GM21529 (cell line): ENCODE results near the gene CCDC9.
"Not testable (repeated sequence)": the region's sequence is repeated elsewhere in the genome, so short reads cannot be mapped to it uniquely, and the experiment has no call there.

Experiments used
- ATAC-seq: cut with Tn5 transposase; IDR thresholded peaks from one replicate; pipeline ENCODE4 v1.9.1; 2021; ENCODE audit not compliant: unreplicated experiment

The CCDC9 gene

GRCh38 chr19:47258895-47259555 is 2.7 kb downstream of the CCDC9 start:
- ATAC-seq: no peak

GRCh38 chr19:47260476-47260875 is 4.2 kb downstream of the CCDC9 start:
- no peak for ATAC-seq

GRCh38 chr19:47261946-47262793 is 5.8 kb downstream of the CCDC9 start:
- ATAC-seq: peak; percentile 74

DNA sequence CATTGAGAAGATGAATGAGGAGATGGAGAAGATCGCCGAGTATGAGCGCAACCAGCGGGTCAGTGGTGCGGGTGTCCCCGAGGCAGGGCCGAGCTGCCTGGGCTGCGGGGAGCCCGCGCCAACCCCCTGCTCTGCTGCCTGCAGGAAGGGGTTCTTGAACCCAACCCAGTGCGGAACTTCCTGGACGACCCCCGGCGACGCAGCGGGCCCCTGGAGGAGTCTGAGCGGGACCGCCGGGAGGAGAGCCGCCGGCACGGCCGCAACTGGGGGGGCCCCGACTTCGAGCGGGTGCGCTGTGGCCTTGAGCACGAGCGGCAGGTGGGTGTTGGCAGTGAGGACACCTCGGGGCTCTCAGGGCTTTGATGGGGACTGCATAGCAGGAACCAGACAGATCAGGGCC is 8.3 kb downstream of the CCDC9 start:
- no peak for ATAC-seq

- no peak for ATAC-seq
Measured at GRCh38 chr19:47266401-47266941, 10.1 kb downstream of the CCDC9 start.

GRCh38 chr19:47267350-47267759 is 11.0 kb downstream of the CCDC9 start:
- ATAC-seq: no peak

GRCh38 chr19:47268028-47268427 is 11.7 kb downstream of the CCDC9 start:
- ATAC-seq: no peak

DNA sequence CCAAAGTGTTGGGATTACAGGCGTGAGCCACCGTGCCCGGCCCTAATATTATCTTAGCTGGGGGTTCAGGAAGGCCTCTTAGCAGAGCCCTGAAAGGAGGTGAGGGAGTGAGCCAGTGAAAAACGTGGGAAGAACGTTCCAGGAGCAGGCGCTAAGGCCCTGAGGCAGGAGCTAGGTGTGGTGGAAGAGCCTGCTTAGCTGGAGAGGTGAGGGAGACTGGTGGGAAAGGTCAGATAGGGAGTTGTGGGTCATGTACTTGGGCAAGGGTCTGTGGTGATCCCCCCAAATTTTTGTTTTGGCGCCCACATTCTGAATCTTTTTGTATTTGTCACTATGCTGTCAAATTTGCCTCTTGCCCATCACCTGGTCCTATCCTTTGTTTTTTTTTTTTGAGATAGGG is 13.3 kb downstream of the CCDC9 start:
- no peak for ATAC-seq

DNA sequence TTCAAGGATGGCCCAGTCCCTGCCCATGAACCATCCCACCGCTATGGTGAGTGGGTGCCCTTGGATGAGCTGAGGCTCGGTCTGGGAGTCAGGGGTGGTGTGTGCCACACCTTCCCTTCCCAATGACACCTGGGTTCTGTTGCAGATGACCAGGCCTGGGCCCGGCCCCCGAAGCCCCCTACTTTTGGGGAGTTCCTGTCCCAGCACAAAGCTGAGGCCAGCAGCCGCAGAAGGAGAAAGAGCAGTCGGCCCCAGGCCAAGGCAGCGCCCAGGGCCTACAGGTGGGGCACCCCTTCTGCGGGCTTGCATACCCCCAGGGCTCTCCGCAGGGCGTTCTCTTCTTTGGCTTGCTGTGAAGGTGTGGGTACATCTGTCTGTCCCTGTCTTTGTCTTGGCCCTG is 14.1 kb downstream of the CCDC9 start:
- ATAC-seq: no peak

DNA sequence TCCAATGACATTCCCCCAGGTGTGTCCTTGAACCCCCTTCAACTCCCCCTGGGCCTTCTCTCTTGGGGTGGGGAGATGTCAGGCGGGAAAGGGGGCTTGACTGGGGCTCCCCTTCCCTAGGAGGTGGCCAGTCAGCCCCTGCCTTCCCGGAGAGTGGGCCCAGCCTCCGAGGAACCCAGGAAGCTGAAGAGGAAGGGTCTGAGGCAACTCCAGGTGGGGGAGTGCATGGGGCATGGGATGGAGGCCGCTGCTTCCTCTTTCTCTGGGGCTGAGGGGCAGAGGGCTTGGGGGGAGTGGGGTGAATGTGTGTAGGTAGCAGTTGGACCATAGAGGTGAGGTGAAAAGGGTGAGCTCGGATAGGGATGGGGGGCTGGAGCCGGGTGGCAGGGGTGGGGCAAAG is 15.6 kb downstream of the CCDC9 start:
- ATAC-seq: no peak

DNA sequence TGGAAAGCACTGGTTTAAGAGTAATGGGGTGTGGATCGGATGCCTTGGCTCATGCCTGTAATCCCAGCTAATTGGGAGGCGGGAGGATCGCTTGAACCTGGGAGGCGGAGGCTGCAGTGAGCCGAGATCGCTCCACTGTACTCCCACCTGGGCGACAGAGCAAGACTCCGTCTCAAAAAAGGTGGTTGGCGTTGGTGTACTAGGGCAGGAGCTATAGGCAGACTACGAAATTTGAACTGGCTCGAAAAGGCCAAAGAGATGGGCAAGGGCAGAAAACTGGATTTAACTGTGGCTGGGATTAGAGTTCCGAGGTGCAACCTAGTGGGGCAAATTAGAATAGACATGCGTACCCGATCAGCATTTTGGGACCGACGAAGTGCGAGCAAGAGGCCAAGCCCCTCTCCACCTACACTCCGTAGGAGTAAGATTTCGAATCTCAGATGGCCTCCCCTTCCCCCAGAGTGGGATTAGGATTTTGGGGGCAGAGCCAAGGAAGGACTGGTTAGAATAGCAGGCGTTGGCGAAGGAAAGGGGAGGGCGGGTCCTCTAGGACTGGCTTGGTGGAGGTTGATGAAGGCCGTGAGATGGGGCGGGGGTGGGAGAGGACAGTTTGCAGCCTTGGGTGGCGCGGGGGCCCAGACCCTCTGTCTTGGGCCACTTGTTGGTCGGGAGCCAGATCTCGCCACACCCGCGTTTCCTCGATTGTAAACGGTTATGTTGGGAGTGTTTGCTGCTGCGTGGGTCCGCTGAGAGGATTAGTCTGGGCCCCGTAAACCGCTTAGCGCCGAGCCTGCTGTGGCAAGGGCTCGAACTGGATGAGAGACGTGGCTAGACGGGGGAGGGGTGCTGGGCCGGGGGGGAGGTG is 16.4 kb downstream of the CCDC9 start:
- ATAC-seq: no peak

- ATAC-seq: peak; percentile 66
Measured at GRCh38 chr19:47273313-47274070, 17.2 kb downstream of the CCDC9 start.

DNA sequence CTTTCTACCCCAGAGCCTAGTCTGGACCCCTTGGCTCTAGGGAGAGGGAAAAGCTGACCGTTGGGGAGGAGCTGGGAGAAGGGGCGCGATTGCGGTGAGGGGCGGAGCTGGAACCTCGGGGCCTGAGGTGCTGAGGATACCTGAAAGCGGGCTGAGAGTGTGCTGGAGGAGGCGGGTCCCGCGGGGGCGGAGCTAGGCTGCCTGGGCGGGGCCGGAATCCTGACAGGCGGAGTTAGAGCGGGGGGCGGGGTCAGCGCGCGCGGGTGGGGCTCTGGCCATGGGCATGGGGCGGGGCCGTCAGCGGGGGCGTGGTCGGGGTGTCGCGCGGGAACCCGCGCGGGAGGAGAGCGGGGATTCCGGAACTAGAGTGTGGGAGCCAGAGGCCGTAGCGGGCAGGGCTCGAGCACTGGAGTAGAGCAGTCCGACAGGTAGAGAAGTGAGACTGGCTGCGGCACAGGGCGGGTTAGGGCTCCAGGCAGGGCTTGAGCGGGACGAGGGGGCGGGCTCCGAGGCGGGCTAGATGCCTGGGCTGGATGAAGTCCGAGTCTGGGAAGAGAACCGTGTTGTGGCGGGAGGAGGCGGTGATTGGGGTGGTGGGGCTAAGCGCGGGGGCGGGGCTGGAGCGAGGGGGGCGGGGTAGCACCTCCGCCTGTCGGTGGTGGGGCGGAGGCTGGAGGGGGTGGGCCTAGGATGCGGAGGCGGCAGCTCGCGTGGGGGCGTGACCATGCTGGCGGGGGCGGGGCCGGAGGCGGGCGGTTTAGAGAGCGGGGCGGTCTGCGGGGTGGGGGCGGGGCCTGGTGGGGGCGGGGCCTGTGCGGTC is 18.0 kb downstream of the CCDC9 start, which contains the start of gene INAFM1:
TSS of gene INAFM1 (plus strand) at position 815 of the 820 bp plus-strand sequence. CDS start 35 bp downstream, outside the sequence.
- peak; percentile 45 for ATAC-seq

DNA sequence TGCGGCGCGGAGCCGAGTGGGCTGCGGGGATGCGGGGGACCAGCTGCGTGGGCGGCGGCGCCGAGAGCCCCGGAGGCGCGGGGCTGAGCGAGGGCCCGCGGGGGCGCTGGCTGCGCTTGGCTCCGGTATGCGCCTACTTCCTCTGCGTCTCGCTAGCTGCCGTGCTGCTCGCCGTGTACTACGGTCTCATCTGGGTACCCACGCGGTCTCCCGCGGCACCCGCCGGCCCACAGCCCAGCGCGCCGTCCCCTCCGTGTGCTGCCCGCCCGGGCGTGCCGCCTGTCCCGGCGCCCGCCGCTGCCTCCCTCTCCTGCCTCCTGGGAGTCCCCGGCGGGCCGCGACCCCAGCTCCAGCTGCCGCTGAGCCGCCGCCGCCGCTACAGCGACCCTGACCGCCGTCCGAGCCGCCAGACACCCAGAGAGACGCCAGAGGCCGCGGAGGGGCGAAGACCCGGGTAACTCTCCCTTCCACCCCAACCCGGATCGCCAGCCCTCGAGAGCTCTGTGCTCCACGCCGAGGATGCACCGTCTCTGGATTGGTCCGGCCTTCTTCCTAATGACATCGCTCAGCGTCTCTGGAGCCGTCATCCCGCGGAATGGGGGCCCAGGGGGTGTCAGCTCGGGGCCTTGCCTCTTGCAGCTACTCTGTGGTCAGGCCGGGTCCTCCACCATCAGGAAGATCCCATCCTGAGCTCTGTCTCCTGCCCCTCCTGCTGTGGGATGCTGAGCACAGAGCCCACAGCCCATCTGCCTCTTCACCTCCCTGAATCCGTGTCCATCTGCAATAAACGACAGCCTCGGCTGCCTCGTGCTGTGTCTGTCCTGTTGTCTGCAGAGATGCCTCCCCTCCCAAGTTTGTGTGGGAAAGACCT is 18.8 kb downstream of the CCDC9 start:
- ATAC-seq: peak; percentile 26

DNA sequence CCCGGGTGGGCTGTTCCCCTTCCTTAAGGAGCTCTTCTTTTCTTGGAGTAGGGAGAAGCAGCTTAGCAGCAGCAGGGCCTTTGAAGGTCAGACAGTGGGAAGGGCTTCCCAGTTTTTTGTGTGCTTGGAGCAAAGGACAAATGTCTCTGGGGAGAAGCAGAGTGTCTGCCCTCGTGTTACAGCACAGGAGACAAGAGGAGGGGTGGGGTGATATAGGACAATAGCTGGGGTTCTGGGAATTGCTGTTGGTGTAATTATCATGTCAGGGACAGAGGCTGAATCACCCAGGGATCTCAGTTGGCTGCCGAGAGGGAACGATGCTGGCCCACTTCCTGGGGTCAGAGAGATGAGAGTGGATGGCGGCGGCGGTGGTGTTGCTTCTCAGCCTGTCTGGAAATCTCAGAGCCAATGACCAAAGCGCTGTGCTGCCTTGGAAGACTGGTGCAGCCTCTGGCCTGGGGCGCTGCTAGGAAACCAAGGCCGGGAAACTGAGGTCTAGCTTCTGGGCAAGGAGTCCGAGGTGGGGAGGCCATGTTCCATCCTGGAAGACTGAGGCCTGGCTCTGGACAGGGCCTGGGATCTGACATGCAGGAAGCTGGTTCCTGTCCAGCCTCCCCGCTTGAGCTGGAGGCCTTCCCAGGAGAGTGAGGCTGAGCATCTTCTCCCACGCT is 19.6 kb downstream of the CCDC9 start:
- no peak for ATAC-seq

DNA sequence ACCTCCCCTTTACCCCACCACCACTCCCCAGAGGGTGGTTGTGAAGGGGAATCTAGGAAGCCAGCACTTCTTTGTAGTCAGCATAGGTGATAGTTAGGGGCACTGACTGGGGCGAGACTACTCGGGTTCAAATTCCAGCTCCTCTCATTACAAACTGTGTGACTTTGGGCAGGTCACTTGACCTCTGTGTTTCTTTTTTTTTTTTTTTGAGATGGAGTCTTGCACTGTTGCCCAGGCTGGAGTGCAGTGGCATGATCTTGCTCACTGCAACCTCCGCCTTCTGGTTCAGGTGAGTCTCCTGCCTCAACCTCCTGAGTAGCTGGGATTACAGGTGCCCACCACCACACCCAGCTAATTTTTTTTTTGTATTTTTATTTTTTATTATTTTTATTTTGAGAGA is 20.2 kb downstream of the CCDC9 start:
- not testable (repeated sequence) for ATAC-seq

- ATAC-seq: no peak
Measured at GRCh38 chr19:47280183-47280797, 24.0 kb downstream of the CCDC9 start.
